IMR-90 (cell line): ENCODE results near the gene FCMR. TPM values are rescaled to one million over a fixed set of nuclear protein-coding genes. Genes with fewer than 3 reads are reported as not detected.

Experiments used
- ATAC-seq: fragments of 200-7000 bp; cut with Tn5 transposase; 2 replicates; pipeline ENCODE4 v1.9.1; 2020; ENCODE audit warnings: low read depth, mild to moderate bottlenecking, moderate library complexity
- BruUV-seq: library from RNA; stranded (reverse); fragments of 400-500 nt; replicated peaks from 2 replicates; lab custom pipeline; 2021; lab: Mats Ljungman, UMichigan
- CTCF ChIA-PET: fragments of 300-600 bp; formaldehyde crosslinking; extraction: SDS; loops from one replicate; lab custom pipeline; 2021; ENCODE audit warnings: antibody characterized with exemption; lab: Yijun Ruan, JAX
- POLR2A ChIA-PET: fragments of 300-600 bp; sonication (Branson Sonifier 250); formaldehyde crosslinking; loops from one replicate; lab custom pipeline; 2022; ENCODE audit warnings: antibody characterized with exemption; ENCODE audit not compliant: unreplicated experiment; lab: Charles Lee
- DNase-seq: peaks from one replicate; pipeline ENCODE4 v3.0.0; 2013
- H2AFZ ChIP-seq: replicated peaks from 2 replicates; pipeline ENCODE3; 2013; ENCODE audit warnings: low read length, mild to moderate bottlenecking; ENCODE audit not compliant: poor library complexity
- H2AK5ac ChIP-seq: 2 replicates; pipeline ENCODE4 v1.6.1; 2013; ENCODE audit warnings: low read depth, low read length, inconsistent platforms
- H2AK9ac ChIP-seq: replicated peaks from 2 replicates; pipeline ENCODE3; 2013; ENCODE audit warnings: mild to moderate bottlenecking, low read depth, low read length, moderate library complexity; ENCODE audit not compliant: poor library complexity
- H2BK120ac ChIP-seq: 2 replicates; pipeline ENCODE4 v1.6.1; 2013; ENCODE audit warnings: low read depth, low read length, inconsistent platforms
- H2BK15ac ChIP-seq: 3 replicates; pipeline ENCODE4 v1.6.1; 2013; ENCODE audit warnings: low read depth, low read length, inconsistent platforms
- H2BK20ac ChIP-seq: 2 replicates; pipeline ENCODE4 v1.6.1; 2013; ENCODE audit warnings: low read depth, mild to moderate bottlenecking, inconsistent platforms, low read length, moderate library complexity
- H2BK5ac ChIP-seq: 2 replicates; pipeline ENCODE4 v1.6.1; 2013; ENCODE audit warnings: mild to moderate bottlenecking, low read depth, low read length, inconsistent platforms; ENCODE audit not compliant: poor library complexity, severe bottlenecking
- H3K14ac ChIP-seq: replicated peaks from 2 replicates; pipeline ENCODE4 v1.6.1; 2013; ENCODE audit warnings: low read depth, low read length, inconsistent platforms
- H3K18ac ChIP-seq: 2 replicates; pipeline ENCODE4 v1.6.1; 2013; ENCODE audit warnings: low read depth, low read length, control low read depth
- H3K23ac ChIP-seq: 2 replicates; pipeline ENCODE4 v1.6.1; 2013; ENCODE audit warnings: low read depth, low read length, inconsistent platforms
- H3K27ac ChIP-seq: 2 replicates; pipeline ENCODE4 v1.5.1; 2013; ENCODE audit warnings: mild to moderate bottlenecking, control low read depth, low read length; ENCODE audit not compliant: insufficient read depth
- H3K27me3 ChIP-seq: 2 replicates; pipeline ENCODE4 v1.6.1; 2013; ENCODE audit warnings: low read length; ENCODE audit not compliant: control insufficient read depth, insufficient read depth
- H3K36me3 ChIP-seq: 2 replicates; pipeline ENCODE4 v1.6.1; 2013; ENCODE audit warnings: low read length, mixed read lengths; ENCODE audit not compliant: control insufficient read depth, insufficient read depth
- H3K4ac ChIP-seq: 2 replicates; pipeline ENCODE4 v1.6.1; 2013; ENCODE audit warnings: low read depth, low read length, inconsistent platforms
- H3K4me1 ChIP-seq: 2 replicates; pipeline ENCODE4 v1.6.1; 2013; ENCODE audit warnings: low read length, mixed read lengths; ENCODE audit not compliant: control insufficient read depth, insufficient read depth
- H3K4me2 ChIP-seq: 2 replicates; pipeline ENCODE4 v1.6.1; 2013; ENCODE audit warnings: low read depth, mild to moderate bottlenecking, control low read depth, low read length, moderate library complexity
- H3K4me3 ChIP-seq: 2 replicates; pipeline ENCODE4 v1.5.1; 2013; ENCODE audit warnings: low read depth, mild to moderate bottlenecking, control low read depth, low read length, moderate library complexity; ENCODE audit not compliant: insufficient read depth
- H3K56ac ChIP-seq: 2 replicates; pipeline ENCODE4 v1.6.1; 2013; ENCODE audit warnings: low read length, inconsistent platforms; ENCODE audit not compliant: insufficient read depth; ENCODE audit errors: extremely low read depth
- H3K79me1 ChIP-seq, 2 experiments: 2 replicates each; pipeline ENCODE4 v1.6.1; 2013; ENCODE audit warnings: low read length in 2 of 2, inconsistent platforms in 1 of 2, low read depth in 1 of 2
- H3K9ac ChIP-seq: 2 replicates; pipeline ENCODE4 v1.6.1; 2013; ENCODE audit warnings: low read depth, low read length, control low read depth
- H3K9me1 ChIP-seq: 2 replicates; pipeline ENCODE4 v1.6.1; 2013; ENCODE audit warnings: low read length, inconsistent platforms; ENCODE audit not compliant: insufficient read depth
- H3K9me3 ChIP-seq: 2 replicates; pipeline ENCODE4 v1.6.1; 2013; ENCODE audit warnings: low read length; ENCODE audit not compliant: control insufficient read depth, insufficient read depth
- H4K20me1 ChIP-seq: 2 replicates; pipeline ENCODE4 v1.6.1; 2013; ENCODE audit warnings: low read length, inconsistent platforms; ENCODE audit not compliant: insufficient read depth
- H4K5ac ChIP-seq: 2 replicates; pipeline ENCODE4 v1.6.1; 2013; ENCODE audit warnings: mild to moderate bottlenecking, low read depth, low read length, control low read depth
- H4K8ac ChIP-seq, 2 experiments: 2 replicates each; pipeline ENCODE4 v1.6.1; 2013; ENCODE audit warnings: low read depth in 2 of 2, low read length in 2 of 2, control low read depth in 1 of 2, inconsistent platforms in 1 of 2
- H4K91ac ChIP-seq: 2 replicates; pipeline ENCODE4 v1.6.1; 2013; ENCODE audit warnings: low read depth, low read length, inconsistent platforms; ENCODE audit not compliant: insufficient read depth
- BHLHE40 ChIP-seq: fragments of 150-350 bp; IDR thresholded peaks from 2 replicates; pipeline ENCODE4 v1.6.1; 2016; ENCODE audit warnings: mild to moderate bottlenecking, low read depth, low read length
- CEBPB ChIP-seq: IDR thresholded peaks from 2 replicates; pipeline ENCODE4 v1.6.1; 2012; ENCODE audit warnings: low read depth, low read length, improper control_type of control experiment
- CHD1 ChIP-seq: IDR thresholded peaks from 2 replicates; pipeline ENCODE4 v1.6.1; 2012; ENCODE audit warnings: low read depth, low read length, improper control_type of control experiment
- FOS ChIP-seq: fragments of 150-350 bp; IDR thresholded peaks from 2 replicates; pipeline ENCODE4 v1.6.1; 2016; ENCODE audit warnings: low read depth, low read length
- MAZ ChIP-seq: IDR thresholded peaks from 2 replicates; pipeline ENCODE4 v1.6.1; 2012; ENCODE audit warnings: low read depth, mild to moderate bottlenecking, low read length, improper control_type of control experiment, moderate library complexity, borderline replicate concordance
- MXI1 ChIP-seq: IDR thresholded peaks from 2 replicates; pipeline ENCODE4 v1.6.1; 2012; ENCODE audit warnings: low read depth, mild to moderate bottlenecking, low read length, moderate library complexity, borderline replicate concordance
- NFE2L2 ChIP-seq: fragments of 150-350 bp; IDR thresholded peaks from 2 replicates; pipeline ENCODE4 v1.6.1; 2016; ENCODE audit warnings: low read depth, mild to moderate bottlenecking, low read length
- RCOR1 ChIP-seq: IDR thresholded peaks from 2 replicates; pipeline ENCODE4 v1.6.1; 2012; ENCODE audit warnings: mild to moderate bottlenecking, low read length, improper control_type of control experiment; ENCODE audit not compliant: insufficient replicate concordance
- SMC3 ChIP-seq: fragments of 150-350 bp; IDR thresholded peaks from 2 replicates; pipeline ENCODE4 v1.6.1; 2016; ENCODE audit warnings: low read depth, mild to moderate bottlenecking, antibody characterized with exemption, low read length, moderate library complexity
- WGBS, 2 experiments: methylation state at CpG; one replicate each; pipeline versions ENCODE4 v1.1.5 to v1.1.7; 2013; ENCODE audit warnings: missing lambda C conversion rate in 2 of 2; ENCODE audit not compliant: insufficient read length in 1 of 2; ENCODE audit errors: extremely low coverage in 2 of 2; 5-methylcytosine and 5-hydroxymethylcytosine counted together
- dilution Hi-C: fragments of 300-500 bp; cut with HindIII; formaldehyde crosslinking; loops from one replicate; pipeline ENCODE4 v1.14.3; 2018; ENCODE audit warnings: low sequenced_read_pairs; ENCODE audit not compliant: unreplicated experiment
- in situ Hi-C: fragments of 300-500 bp; cut with MboI; formaldehyde crosslinking; loops from 3 replicates; pipeline ENCODE4 v1.14.3; 2019; ENCODE audit warnings: low sequenced_read_pairs, inconsistent platforms, mixed read lengths
- intact Hi-C: fragments of 100-400 bp; cut with micrococcal nuclease; formaldehyde crosslinking; loops from 2 replicates; pipeline ENCODE4 v1.10.0; 2022
- polyA plus RNA-seq, 3 experiments: library from polyadenylated mRNA; depleted of rRNA; stranded (reverse); fragments of >200 nt; gene quantifications; 2 replicates each; pipeline ENCODE4 v1.2.3, GENCODE V29; 2012; ENCODE audit warnings: low replicate concordance in 1 of 3
- total RNA-seq: library from RNA; depleted of rRNA; stranded (reverse); fragments of >200 nt; gene quantifications from 2 replicates; pipeline ENCODE4 v1.2.3, GENCODE V29; 2012
- TF ChIP-seq, protein P1 (sequence below): conservative IDR thresholded peaks from 2 replicates; pipeline ENCODE4 v1.5.1; 2012; ENCODE audit warnings: mild to moderate bottlenecking, low read depth, low read length, improper control_type of control experiment
- TF ChIP-seq, protein P2 (sequence below): fragments of 150-350 bp; IDR thresholded peaks from 2 replicates; pipeline ENCODE4 v1.6.1; 2017; ENCODE audit warnings: mild to moderate bottlenecking, antibody characterized with exemption, low read length, low read depth

Gene FCMR
- total and polyA plus RNA-seq, 2 of the 4 experiments (the other 2 are of a cell fraction), result 0.09 TPM; not detected in 1

DNA sequence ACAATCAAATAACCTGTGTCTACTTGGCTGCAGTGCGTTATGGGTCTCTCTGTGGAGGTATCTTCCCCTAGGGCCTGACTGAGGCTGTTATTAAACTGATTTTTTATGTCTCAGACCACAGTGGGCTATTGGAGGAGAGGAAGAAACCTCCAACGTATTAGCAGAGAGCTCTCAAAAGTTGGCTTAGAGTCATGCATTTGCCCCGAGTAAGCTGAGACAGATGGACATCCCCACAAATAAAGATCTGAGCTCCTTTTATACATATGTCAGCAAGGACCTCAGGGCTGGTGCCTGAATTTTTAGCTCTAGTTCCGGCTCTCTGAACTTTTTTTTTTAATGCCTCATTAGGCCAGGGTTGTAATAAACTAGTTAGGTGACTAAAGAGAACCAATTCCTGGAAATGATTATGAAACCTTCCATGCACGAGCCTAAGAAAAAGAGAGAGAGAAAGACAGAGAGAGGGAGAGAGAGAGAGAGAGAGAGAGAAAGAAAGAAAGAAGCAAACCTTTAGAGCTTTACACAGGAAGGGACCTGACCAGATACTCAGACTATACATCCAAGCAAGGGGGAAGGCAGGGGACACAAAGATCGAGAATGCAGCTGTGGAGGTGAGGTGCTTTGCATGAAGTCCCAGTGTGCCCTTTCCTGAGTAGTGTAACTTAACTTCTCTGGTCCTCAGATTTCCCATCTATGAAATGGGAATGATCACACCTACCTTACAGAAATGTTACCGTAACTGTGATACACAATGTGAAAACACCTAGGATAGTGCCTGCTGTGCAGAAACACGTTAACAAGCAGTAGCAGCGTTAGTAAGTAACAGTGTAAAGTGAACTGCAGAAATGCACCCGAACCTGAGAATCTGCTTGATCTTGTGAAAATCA is 33.0 kb upstream of the FCMR start:
- no TSS peak for BruUV-seq

More for the DNA sequence above, 33.0 kb upstream of the FCMR start:
- Histone ChIP-seq H3K36me3 (no peaks in the 10 kb centered on the region), H3K23ac (no peak overlapping the region), H3K9me1 (no peaks in the 10 kb centered on the region), H3K4ac (no peak overlapping the region), H3K27me3 (peaks cover 56% of the 10 kb centered on the region), H3K4me2 (no peak overlapping the region), H3K27ac (no peak overlapping the region), H2BK15ac (no peak overlapping the region), H2AK9ac (no peak overlapping the region), H2BK5ac (no peak overlapping the region), H4K20me1 (no peaks in the 10 kb centered on the region), H3K4me3 (no peak overlapping the region), H2AFZ (no peak overlapping the region), H4K8ac (no peak overlapping the region), H3K18ac (no peak overlapping the region), H2BK20ac (no peak overlapping the region), H4K91ac (no peak overlapping the region), H4K5ac (no peak overlapping the region), H2AK5ac (no peak overlapping the region), H3K14ac (no peak overlapping the region), H3K9ac (no peak overlapping the region), H2BK120ac (no peak overlapping the region), H3K56ac (no peak overlapping the region), H3K4me1 (no peaks in the 10 kb centered on the region), H3K9me3 (peaks cover 3% of the 10 kb centered on the region), H3K79me1 (no peaks in the 10 kb centered on the region)
- ChIA-PET POLR2A (no interaction called here), CTCF (interaction anchor here (1.7 kb wide), 1 partner anchor 27 kb away, joined by 3 read pairs; no protein-coding TSS in a partner anchor)
- TF ChIP-seq MAZ (no peak), SMC3 (no peak), NFE2L2 (no peak), CEBPB (no peak), RCOR1 (no peak), MXI1 (no peak), CHD1 (no peak), FOS (no peak), BHLHE40 (no peak)
- TF ChIP-seq, protein P1, sequence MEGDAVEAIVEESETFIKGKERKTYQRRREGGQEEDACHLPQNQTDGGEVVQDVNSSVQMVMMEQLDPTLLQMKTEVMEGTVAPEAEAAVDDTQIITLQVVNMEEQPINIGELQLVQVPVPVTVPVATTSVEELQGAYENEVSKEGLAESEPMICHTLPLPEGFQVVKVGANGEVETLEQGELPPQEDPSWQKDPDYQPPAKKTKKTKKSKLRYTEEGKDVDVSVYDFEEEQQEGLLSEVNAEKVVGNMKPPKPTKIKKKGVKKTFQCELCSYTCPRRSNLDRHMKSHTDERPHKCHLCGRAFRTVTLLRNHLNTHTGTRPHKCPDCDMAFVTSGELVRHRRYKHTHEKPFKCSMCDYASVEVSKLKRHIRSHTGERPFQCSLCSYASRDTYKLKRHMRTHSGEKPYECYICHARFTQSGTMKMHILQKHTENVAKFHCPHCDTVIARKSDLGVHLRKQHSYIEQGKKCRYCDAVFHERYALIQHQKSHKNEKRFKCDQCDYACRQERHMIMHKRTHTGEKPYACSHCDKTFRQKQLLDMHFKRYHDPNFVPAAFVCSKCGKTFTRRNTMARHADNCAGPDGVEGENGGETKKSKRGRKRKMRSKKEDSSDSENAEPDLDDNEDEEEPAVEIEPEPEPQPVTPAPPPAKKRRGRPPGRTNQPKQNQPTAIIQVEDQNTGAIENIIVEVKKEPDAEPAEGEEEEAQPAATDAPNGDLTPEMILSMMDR, result no peak
- TF ChIP-seq, protein P2, sequence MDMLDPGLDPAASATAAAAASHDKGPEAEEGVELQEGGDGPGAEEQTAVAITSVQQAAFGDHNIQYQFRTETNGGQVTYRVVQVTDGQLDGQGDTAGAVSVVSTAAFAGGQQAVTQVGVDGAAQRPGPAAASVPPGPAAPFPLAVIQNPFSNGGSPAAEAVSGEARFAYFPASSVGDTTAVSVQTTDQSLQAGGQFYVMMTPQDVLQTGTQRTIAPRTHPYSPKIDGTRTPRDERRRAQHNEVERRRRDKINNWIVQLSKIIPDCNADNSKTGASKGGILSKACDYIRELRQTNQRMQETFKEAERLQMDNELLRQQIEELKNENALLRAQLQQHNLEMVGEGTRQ, result no peak
- dilution Hi-C loops (no loop called here), intact Hi-C loops (no loop called here), in situ Hi-C loops (no loop called here)
- no peak for DNase-seq
- no peak for ATAC-seq
- WGBS, 2 experiments, result 40% methylated on average over 1 of the region's 10 CpGs; no CpG with 5 or more reads in 1 of the 2 experiments
